ENCODE measurements around the gene COL6A1. TPM values are rescaled to one million over a fixed set of nuclear protein-coding genes. Genes with fewer than 3 reads are reported as not detected.

COL6A1 gene
- polyA plus RNA-seq, 3 donors = 208 to 322 (median 308) TPM

DNA sequence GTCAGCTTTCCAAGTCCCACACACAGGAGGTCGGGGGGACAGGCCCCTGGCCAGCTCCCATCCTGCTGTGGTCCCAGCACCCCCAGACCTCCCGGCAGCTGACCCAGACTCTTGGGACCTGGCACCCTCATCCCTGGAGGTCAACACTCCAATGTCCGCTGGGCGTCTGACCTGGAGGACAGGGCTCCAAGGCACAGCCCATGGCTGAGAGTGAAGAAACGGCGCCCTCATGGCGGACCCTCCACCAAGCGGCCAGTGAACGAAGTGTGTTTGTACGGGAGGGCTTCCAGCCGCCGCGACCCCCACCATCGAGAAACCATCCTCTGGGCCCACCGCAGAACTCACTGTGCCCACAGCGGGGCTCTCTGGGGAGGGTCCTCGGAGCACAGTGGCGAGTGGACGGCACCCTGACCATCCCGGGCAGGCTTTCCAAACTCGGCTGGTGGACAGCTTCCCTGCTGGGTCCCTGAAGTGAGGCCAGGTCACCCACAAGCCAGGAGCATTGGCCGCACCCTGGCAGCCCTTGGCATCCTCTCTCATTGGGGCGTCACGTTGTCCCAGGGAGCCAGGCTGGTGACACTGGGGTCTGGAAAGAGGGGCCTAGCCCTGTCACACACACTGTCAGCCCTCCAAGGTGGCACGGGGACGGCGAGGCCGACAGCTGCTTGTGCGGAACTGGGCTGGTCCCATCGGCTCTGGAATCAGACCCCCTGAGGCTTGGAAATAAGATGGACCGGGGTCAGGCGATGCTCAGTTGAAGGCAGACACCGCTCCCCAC, 68.5 kb downstream of the COL6A1 start:
- DNase-seq (ENCODE audit: extremely low read depth in 1 of 11, low read depth in 9 of 11, low spot score in 4 of 11) = no peak

DNA sequence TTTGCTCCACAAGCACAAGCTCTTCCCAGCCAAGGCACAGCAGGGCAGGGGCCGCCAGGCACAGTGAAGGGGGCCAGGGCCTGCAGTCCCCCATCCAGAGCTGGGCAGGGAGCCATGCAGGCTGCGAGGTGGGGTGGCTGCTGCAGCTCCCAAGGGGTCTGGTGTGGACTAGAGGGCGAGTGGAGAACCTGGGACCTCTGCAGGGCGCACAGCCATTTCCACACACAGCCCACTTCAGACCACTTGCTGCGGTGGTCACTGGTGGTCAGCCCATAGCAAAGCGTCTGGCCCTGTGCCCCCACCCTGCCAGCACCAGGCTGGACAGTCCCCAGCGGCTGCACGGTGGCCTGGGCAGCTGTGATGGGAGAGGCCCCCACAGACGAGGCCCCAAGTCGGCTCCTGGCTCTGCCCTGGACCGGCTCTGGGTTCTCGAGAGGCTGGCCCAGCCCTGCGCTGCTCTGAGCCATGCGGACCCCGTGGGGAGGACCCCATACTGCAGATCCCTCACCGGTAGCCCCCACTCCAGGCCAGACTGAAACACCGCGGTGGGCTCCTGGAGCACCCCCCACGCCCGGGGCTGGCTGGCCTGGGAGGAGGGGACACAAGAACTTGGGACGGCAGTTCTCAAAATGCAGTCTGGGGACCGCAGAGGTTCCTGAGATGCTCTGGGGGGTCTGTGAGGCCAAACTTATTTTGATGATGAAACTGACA, 69.3 kb downstream of the COL6A1 start:
- DNase-seq (ENCODE audit: extremely low read depth in 1 of 11, low read depth in 9 of 11, low spot score in 4 of 11) = no peak

DNA sequence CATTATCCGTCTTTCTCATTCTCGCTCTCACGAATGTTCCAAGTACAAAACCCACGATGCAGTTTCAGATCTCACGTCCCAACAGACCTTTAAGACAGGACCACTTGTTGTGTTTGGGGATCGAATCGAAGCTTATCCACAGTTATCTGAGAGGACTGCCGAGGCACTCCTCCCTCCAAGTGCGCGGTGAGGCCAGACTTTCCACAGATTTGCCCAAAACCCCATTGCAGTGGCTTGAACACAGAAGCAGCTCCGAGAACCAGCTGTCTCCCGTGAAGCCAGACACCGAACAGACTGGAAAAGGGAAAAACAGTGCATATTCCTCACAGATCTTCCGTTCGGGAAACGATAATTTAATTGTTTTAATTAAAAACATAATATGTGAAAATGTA, 69.8 kb downstream of the COL6A1 start:
- DNase-seq (ENCODE audit: extremely low read depth in 1 of 11, low read depth in 9 of 11, low spot score in 4 of 11) = no peak

DNA sequence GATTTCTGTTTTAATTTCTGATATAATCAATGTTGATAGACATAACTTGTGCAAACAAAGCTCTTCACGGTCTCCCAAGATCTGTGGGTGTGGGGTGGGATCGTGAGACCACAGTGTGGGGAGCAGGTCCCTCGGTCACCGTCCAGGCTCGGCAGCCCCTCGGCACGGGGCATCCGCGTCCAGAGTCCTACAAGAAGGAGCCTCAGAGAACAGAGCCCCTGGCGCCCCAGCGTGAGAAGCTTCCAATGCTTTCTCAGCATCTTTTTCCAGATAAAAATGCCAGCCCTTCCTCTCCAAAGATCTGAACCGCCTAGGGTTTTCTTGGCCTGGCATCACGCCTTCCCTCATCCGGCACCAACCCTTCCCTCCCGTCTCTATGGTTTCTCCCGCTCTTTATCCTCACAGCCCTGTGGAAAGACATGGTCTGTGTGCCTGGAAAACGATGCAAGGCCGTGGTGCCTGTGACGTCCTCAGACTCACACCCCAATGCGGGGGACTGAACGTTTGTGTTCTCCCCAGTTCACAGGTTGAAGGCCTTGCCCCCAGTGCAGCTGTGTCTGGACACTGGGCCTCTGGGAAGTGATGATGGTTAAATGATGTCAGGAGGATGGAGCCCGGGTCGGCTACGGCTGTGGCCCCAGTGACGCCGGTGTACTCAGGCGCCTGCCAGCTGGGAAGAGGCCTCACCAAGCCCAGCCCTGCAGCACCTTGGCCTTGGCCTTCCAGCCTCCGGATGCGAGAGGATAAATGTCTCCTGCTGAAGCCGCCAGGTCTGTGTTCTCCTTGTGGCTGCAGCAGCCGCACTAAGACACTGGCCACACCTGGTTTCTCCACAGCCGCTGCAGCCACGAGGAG, 70.5 kb downstream of the COL6A1 start:
- DNase-seq (ENCODE audit: extremely low read depth in 1 of 11, low read depth in 9 of 11, low spot score in 4 of 11) = no peak

DNA sequence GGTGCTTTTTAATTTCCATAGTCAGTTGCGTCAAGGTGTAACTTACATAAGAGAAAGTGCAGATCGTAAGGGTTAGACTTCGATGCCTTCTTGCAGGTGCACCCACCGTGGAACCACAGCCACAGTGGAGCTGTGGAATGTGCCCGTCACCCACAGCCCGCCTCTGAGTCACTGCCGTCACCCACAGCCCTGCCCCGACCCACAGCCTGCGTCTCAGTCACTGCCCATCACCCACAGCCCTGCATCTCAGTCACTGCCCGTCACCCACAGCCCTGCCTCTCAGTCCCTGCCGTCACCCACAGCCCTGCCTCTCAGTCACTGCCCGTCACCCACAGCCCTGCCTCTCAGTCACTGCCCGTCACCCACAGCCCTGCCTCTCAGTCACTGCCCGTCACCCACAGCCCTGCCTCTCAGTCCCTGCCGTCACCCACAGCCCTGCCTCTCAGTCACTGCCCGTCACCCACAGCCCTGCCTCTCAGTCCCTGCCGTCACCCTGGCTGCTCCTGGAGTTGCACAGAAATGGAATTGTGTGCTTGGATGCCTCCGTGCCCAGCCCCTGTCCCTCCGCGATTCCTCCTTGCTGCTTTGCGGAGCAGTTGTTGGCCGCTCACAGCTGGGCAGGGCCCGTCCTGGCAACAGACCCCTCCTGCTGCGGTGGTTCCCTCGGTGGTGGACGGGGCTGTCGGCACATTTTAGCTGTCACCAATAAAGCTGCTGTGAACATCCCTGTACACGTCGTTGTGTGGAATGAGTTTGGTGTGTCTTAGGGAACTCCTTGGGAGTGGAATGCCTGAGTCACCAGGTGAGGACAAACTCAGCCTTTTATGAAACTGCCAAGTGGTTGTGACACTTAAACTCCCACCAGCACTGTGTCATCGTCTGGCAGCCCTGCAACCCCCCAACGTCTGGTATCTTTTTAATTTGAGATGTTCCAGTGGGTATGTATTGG, 71.4 kb downstream of the COL6A1 start:
- DNase-seq (ENCODE audit: extremely low read depth in 1 of 11, low read depth in 9 of 11, low spot score in 4 of 11) = no peak

DNA sequence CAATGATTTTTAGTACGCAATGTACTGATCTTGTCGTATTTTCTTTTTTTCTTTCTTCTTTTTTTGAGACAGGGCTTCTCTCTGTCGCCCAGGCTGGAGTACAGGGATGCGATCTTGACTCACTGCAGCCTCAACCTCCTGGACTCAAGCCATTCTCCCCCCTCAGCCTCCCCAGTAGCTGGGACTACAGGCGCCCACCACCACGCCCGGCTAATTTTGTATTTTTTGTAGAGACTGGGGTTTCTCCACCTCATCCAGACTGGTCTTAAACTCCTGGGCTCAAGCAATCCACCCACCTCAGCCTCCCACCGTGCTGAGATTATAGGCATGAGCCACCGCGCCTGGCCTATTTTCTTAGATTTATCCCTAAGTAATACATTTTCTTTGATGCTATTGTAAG, 72.5 kb downstream of the COL6A1 start:
- DNase-seq (ENCODE audit: extremely low read depth in 1 of 11, low read depth in 9 of 11, low spot score in 4 of 11) = no peak

DNA sequence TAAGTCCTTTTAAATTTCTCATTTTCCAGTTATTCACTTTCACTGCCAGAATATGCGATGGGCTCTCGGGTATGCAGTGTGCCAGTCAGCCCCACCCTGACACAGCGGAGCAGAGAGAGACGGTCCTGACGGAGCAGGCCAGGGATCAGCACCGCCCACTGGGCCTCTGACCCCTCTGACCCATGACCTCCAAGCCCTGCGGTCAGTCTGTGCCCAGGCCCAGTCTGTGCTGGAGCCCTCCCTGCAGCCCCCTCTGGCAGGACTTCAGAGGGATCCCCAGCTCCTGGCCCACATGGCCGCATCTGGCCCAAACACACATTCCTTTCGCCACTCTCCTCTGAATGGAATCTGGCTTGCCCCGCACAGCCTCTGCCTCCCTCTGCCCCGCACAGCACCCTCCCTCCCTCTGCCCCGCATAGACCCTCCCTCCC, 72.9 kb downstream of the COL6A1 start:
- DNase-seq (ENCODE audit: extremely low read depth in 1 of 11, low read depth in 9 of 11, low spot score in 4 of 11) = no peak

Other genes starting within 250 kb of the COL6A1 start
- 100 to 1,000 TPM; 157 to 284 (median 250) TPM for gene COL6A2, start 116.3 kb downstream of the COL6A1 start, polyA plus RNA-seq (ENCODE audit: insufficient read length in 3 of 3)
- 10 to 100 TPM; 25.4 to 49.8 (median 39.2) TPM for gene FTCD, start 173.8 kb downstream of the COL6A1 start, polyA plus RNA-seq (ENCODE audit: insufficient read length in 3 of 3)
- gene SPATC1L, start 202.7 kb downstream of the COL6A1 start, polyA plus RNA-seq (ENCODE audit: insufficient read length in 3 of 3) = 10 to 100 TPM; 11.4 to 17.1 (median 15.6) TPM
- 10 to 100 TPM; 30.3 to 41.8 (median 34.3) TPM for gene LSS, start 247.0 kb downstream of the COL6A1 start, polyA plus RNA-seq (ENCODE audit: insufficient read length in 3 of 3)